ENCODE results near the gene HCK. TPM values are rescaled to one million over a fixed set of nuclear protein-coding genes. Genes with fewer than 3 reads are reported as not detected.

Gene HCK
- total RNA-seq, 1 donor from 2014 or later: 0.34 TPM

DNA sequence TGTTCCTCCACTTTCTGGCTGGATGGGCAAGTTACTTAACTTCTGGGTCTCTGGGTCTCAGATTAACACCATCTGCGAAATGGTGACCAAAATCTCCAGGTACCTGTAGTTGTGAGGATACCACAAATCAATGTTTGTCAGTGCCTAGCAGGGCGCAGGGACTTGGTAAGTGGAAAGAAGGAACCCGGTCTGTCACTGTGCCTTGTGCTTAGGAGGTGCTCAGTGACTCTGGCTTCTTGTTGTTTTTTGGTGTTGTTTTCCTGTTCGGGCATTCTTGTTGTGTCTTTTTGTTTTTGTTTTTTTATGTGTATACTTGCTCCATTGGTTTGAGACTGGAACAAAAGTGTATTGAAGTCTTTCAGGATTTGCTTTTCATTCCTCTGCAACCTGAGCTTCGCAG lies 75.3 kb downstream of the HCK start:
- H2AFZ ChIP-seq (ENCODE audit: low read depth, low read length): no peak overlapping the region
- Mint-ChIP-seq H3K4me3 (ENCODE audit: unreplicated experiment) (no peak overlapping the region), H3K27ac (ENCODE audit: unreplicated experiment) (no peak overlapping the region), H3K27me3 (ENCODE audit: low read depth, unreplicated experiment) (no peaks in the 10 kb centered on the region), H3K36me3 (ENCODE audit: low read depth, unreplicated experiment) (peaks cover 5% of the 10 kb centered on the region), H3K4me1 (ENCODE audit: low read depth, unreplicated experiment) (no peaks in the 10 kb centered on the region), H3K9me3 (ENCODE audit: unreplicated experiment) (peaks cover 2% of the 10 kb centered on the region)
- H3K27me3 ChIP-seq (ENCODE audit: insufficient read depth, low read length): no peaks in the 10 kb centered on the region
- DNase-seq (ENCODE audit: low read depth): no peak
- no peak overlapping the region for H3K4me3 ChIP-seq (ENCODE audit: insufficient read depth, low read depth, low read length)
- H3K9me3 ChIP-seq (ENCODE audit: insufficient read depth, low read depth, low read length): no peaks in the 10 kb centered on the region
- peaks cover 84% of the 10 kb centered on the region for H4K20me1 ChIP-seq (ENCODE audit: insufficient read depth, low read length)
- no peak overlapping the region for H3K9ac ChIP-seq (ENCODE audit: low read length)
- no peak overlapping the region for H3K4me2 ChIP-seq (ENCODE audit: low read length)
- no peak for TF ChIP-seq EZH2 (IDR thresholded peaks at IDR 0.05; ENCODE audit: insufficient read depth, low read length)
- TF ChIP-seq, protein P1, sequence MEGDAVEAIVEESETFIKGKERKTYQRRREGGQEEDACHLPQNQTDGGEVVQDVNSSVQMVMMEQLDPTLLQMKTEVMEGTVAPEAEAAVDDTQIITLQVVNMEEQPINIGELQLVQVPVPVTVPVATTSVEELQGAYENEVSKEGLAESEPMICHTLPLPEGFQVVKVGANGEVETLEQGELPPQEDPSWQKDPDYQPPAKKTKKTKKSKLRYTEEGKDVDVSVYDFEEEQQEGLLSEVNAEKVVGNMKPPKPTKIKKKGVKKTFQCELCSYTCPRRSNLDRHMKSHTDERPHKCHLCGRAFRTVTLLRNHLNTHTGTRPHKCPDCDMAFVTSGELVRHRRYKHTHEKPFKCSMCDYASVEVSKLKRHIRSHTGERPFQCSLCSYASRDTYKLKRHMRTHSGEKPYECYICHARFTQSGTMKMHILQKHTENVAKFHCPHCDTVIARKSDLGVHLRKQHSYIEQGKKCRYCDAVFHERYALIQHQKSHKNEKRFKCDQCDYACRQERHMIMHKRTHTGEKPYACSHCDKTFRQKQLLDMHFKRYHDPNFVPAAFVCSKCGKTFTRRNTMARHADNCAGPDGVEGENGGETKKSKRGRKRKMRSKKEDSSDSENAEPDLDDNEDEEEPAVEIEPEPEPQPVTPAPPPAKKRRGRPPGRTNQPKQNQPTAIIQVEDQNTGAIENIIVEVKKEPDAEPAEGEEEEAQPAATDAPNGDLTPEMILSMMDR (IDR thresholded peaks at IDR 0.05; ENCODE audit: insufficient read depth, low read depth, low read length): no peak
- FAIRE-seq: no peak
- peaks cover 90% of the 10 kb centered on the region for H3K79me2 ChIP-seq (ENCODE audit: insufficient read depth, low read length)
- H3K36me3 ChIP-seq (ENCODE audit: insufficient read depth, low read length): peaks cover 3% of the 10 kb centered on the region
- H3K27ac ChIP-seq (ENCODE audit: low read depth, low read length): no peak overlapping the region
- no peaks in the 10 kb centered on the region for H3K4me1 ChIP-seq (ENCODE audit: insufficient read depth, low read length)

DNA sequence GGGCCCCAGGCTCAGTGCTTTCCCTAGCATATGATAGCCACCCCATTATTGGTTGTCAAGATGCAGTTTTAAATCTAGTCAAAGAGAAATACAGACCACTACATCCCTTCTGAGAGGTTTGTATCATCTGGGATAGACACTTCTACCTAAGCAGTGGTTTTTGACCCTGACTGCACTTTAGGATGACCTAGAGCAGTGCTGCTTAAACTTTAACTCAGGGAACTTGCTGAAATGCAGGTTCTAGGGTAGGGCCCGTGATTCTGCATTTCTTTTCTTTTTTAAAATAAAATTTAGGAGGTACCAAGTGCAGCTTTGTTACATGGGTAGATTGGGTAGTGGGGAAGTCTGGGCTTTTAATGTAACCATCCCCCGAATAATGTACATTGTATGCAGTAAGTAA lies 76.1 kb downstream of the HCK start:
- peaks cover 92% of the 10 kb centered on the region for H4K20me1 ChIP-seq (ENCODE audit: insufficient read depth, low read length)
- no peak for DNase-seq (ENCODE audit: low read depth)
- no peak overlapping the region for H3K27ac ChIP-seq (ENCODE audit: low read depth, low read length)
- H3K9me3 Mint-ChIP-seq (ENCODE audit: unreplicated experiment): peaks cover 2% of the 10 kb centered on the region
- no peak overlapping the region for H3K4me3 Mint-ChIP-seq (ENCODE audit: unreplicated experiment)
- no peak overlapping the region for H3K4me2 ChIP-seq (ENCODE audit: low read length)
- H3K27ac Mint-ChIP-seq (ENCODE audit: unreplicated experiment): no peak overlapping the region
- H3K36me3 Mint-ChIP-seq (ENCODE audit: low read depth, unreplicated experiment): peaks cover 9% of the 10 kb centered on the region
- no peaks in the 10 kb centered on the region for H3K4me1 ChIP-seq (ENCODE audit: insufficient read depth, low read length)
- H3K36me3 ChIP-seq (ENCODE audit: insufficient read depth, low read length): peaks cover 3% of the 10 kb centered on the region
- no peaks in the 10 kb centered on the region for H3K4me1 Mint-ChIP-seq (ENCODE audit: low read depth, unreplicated experiment)
- TF ChIP-seq, protein P1 (IDR thresholded peaks at IDR 0.05; ENCODE audit: insufficient read depth, low read depth, low read length): no peak
- no peak for TF ChIP-seq EZH2 (IDR thresholded peaks at IDR 0.05; ENCODE audit: insufficient read depth, low read length)
- no peak for FAIRE-seq
- H3K79me2 ChIP-seq (ENCODE audit: insufficient read depth, low read length): peaks cover 97% of the 10 kb centered on the region
- H3K27me3 Mint-ChIP-seq (ENCODE audit: low read depth, unreplicated experiment): no peaks in the 10 kb centered on the region
- H3K27me3 ChIP-seq (ENCODE audit: insufficient read depth, low read length): no peaks in the 10 kb centered on the region
- H2AFZ ChIP-seq (ENCODE audit: low read depth, low read length): no peak overlapping the region
- H3K9me3 ChIP-seq (ENCODE audit: insufficient read depth, low read depth, low read length): no peaks in the 10 kb centered on the region
- no peak overlapping the region for H3K9ac ChIP-seq (ENCODE audit: low read length)
- no peak overlapping the region for H3K4me3 ChIP-seq (ENCODE audit: insufficient read depth, low read depth, low read length)

DNA sequence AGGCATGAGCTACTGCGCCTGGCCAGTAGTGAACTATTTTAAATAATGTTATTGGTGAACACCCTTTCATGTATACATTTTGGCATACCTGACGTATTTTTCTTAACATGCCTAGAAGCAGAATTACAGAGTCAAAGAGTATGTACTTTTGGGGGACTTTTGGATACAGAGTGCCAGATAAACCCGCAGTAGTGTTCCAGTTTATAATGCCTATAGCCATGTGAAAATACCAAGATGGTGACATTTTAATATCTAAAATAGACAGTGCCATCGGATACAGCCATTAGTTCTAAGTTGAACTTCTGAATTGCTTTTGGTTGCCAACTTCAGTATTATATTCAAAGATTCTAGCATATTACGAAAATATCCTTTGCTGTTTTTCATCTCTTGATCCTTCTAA lies 77.8 kb downstream of the HCK start:
- Histone ChIP-seq H4K20me1 (ENCODE audit: insufficient read depth, low read length) (peaks cover 90% of the 10 kb centered on the region), H3K27ac (ENCODE audit: low read depth, low read length) (no peak overlapping the region), H3K27me3 (ENCODE audit: insufficient read depth, low read length) (no peaks in the 10 kb centered on the region), H3K9ac (ENCODE audit: low read length) (no peak overlapping the region), H3K4me1 (ENCODE audit: insufficient read depth, low read length) (no peaks in the 10 kb centered on the region), H2AFZ (ENCODE audit: low read depth, low read length) (no peak overlapping the region), H3K4me2 (ENCODE audit: low read length) (no peak overlapping the region), H3K4me3 (ENCODE audit: insufficient read depth, low read depth, low read length) (no peak overlapping the region), H3K36me3 (ENCODE audit: insufficient read depth, low read length) (no peaks in the 10 kb centered on the region), H3K79me2 (ENCODE audit: insufficient read depth, low read length) (peaks cover 88% of the 10 kb centered on the region), H3K9me3 (ENCODE audit: insufficient read depth, low read depth, low read length) (no peaks in the 10 kb centered on the region)
- peaks cover 4% of the 10 kb centered on the region for H3K36me3 Mint-ChIP-seq (ENCODE audit: low read depth, unreplicated experiment)
- H3K4me3 Mint-ChIP-seq (ENCODE audit: unreplicated experiment): no peak overlapping the region
- no peaks in the 10 kb centered on the region for H3K4me1 Mint-ChIP-seq (ENCODE audit: low read depth, unreplicated experiment)
- H3K27ac Mint-ChIP-seq (ENCODE audit: unreplicated experiment): no peak overlapping the region
- no peaks in the 10 kb centered on the region for H3K9me3 Mint-ChIP-seq (ENCODE audit: unreplicated experiment)
- TF ChIP-seq, protein P1 (IDR thresholded peaks at IDR 0.05; ENCODE audit: insufficient read depth, low read depth, low read length): no peak
- no peak for TF ChIP-seq EZH2 (IDR thresholded peaks at IDR 0.05; ENCODE audit: insufficient read depth, low read length)
- no peak for DNase-seq (ENCODE audit: low read depth)
- FAIRE-seq: no peak
- no peaks in the 10 kb centered on the region for H3K27me3 Mint-ChIP-seq (ENCODE audit: low read depth, unreplicated experiment)
